LNCAP (cell line): ENCODE data around the gene ODAM.

ENCODE experiments used
- TF ChIP-seq, protein P1 (sequence below): fragments of 450-650 bp; IDR thresholded peaks from 2 replicates; pipeline ENCODE4 v1.5.1; 2017; ENCODE audit warnings: mild to moderate bottlenecking

ODAM gene, protein sequence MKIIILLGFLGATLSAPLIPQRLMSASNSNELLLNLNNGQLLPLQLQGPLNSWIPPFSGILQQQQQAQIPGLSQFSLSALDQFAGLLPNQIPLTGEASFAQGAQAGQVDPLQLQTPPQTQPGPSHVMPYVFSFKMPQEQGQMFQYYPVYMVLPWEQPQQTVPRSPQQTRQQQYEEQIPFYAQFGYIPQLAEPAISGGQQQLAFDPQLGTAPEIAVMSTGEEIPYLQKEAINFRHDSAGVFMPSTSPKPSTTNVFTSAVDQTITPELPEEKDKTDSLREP

DNA sequence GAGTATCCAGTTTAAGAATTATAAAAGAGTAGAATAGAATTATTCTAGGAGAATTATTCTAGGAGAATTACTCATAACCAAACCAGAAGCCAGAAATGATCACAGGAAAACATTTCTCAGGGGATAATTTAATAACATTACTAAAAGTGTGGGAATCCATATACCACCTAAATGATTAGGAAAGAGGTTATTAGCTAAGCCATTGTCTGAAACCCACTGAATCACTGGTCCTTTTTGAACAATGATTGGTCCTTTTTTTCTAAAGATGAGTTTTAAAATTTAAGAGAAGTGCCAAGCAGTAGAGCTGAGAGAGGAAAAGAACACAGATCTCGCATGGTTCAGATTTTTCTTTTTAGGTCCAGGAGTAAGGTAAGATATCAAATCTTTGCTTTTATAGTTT lies at the start of gene ODAM:
ODAM (plus strand) TSS at position 301 of the 400 bp plus-strand sequence. CDS start 819 bp downstream, outside the sequence.
- TF ChIP-seq, protein P1, sequence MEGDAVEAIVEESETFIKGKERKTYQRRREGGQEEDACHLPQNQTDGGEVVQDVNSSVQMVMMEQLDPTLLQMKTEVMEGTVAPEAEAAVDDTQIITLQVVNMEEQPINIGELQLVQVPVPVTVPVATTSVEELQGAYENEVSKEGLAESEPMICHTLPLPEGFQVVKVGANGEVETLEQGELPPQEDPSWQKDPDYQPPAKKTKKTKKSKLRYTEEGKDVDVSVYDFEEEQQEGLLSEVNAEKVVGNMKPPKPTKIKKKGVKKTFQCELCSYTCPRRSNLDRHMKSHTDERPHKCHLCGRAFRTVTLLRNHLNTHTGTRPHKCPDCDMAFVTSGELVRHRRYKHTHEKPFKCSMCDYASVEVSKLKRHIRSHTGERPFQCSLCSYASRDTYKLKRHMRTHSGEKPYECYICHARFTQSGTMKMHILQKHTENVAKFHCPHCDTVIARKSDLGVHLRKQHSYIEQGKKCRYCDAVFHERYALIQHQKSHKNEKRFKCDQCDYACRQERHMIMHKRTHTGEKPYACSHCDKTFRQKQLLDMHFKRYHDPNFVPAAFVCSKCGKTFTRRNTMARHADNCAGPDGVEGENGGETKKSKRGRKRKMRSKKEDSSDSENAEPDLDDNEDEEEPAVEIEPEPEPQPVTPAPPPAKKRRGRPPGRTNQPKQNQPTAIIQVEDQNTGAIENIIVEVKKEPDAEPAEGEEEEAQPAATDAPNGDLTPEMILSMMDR, result no peak

DNA sequence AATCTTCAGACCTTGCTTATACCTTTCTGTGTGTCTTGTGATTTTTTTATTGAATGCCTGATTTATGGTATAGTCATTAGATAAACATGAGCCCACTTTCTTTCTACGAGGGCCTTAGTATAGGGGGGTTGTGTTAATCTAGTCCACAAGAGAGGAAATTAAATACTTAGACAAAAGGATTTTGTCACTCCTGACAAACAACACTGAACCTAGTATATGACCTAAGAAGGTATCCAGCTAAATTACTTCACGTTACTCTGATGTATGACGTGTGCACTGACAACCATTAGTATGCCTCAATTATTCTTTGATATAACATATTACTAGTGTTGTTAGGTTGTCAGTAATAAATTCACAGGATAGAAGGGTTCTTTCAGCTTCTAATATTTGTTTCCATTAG lies 44.3 kb upstream of the ODAM start:
- TF ChIP-seq, protein P1, result no peak

DNA sequence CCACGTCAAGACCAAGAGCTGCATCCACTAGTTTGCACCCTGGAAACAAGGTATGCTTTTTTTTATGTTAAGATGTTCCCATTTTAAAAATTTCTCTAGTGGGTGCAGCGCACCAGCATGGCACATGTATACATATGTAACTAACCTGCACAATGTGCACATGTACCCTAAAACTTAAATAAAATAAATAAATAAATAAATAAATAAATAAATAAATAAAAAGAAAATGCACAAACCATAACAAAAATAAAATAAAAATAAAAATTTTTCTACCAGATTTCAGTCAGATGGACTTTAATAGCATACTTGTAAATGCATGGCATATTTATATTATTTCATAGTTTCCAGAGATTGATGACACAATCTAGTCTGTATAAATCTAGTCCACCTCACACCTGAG lies 43.4 kb upstream of the ODAM start:
- TF ChIP-seq, protein P1, result no peak

DNA sequence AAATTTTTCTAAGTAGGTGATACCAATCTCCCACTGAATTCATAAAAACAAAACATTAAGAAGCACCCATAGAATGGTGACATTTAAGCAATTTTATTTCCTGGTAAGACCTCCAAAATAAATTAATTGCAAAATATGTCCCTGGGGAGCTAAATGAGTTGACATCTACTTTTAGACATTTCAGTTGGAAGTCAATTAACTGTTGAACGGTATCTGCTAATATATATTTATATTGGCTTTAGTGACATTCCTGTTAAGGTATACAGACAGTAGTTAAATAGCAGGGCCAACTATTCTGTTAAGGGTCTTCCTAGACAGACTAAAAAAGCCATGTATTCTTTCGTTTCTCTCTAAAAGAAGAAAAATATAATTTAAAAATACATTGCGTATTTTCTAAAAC lies 41.6 kb upstream of the ODAM start, which contains the start of gene PRR27:
PRR27 (plus strand) TSS at position 301 of the 400 bp plus-strand sequence. CDS start 139 bp downstream, outside the sequence.
- TF ChIP-seq, protein P1, result no peak

DNA sequence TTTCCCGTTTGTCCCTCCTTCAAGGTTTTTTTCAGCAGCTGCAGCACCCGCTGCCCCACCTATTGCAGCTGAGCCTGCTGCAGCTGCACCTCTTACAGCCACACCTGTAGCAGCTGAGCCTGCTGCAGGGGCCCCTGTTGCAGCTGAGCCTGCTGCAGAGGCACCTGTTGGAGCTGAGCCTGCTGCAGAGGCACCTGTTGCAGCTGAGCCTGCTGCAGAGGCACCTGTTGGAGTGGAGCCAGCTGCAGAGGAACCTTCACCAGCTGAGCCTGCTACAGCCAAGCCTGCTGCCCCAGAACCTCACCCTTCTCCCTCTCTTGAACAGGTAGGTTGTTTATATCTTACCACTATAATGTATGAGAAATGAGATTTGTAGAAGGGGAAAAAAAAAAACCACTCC lies 36.9 kb upstream of the ODAM start:
- TF ChIP-seq, protein P1, result no peak

DNA sequence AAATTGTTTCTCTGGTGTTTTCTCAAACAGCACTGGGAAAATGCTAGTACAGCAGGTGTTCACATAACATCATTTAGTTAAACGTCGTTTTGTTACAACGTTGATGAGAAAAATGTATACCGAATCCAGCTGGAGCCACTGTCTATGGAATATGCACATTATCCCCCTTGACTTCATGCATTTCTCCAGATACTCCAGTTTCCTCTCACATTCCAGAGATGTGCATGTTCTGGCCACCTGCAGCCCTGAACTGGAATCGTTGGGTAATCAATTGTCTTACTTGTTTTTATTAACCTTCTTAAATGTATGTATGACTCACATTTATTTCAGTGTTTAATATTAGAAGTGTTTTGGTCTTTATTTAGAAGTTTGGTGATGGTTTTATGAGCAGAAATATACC lies 18.4 kb upstream of the ODAM start:
- TF ChIP-seq, protein P1, result no peak

DNA sequence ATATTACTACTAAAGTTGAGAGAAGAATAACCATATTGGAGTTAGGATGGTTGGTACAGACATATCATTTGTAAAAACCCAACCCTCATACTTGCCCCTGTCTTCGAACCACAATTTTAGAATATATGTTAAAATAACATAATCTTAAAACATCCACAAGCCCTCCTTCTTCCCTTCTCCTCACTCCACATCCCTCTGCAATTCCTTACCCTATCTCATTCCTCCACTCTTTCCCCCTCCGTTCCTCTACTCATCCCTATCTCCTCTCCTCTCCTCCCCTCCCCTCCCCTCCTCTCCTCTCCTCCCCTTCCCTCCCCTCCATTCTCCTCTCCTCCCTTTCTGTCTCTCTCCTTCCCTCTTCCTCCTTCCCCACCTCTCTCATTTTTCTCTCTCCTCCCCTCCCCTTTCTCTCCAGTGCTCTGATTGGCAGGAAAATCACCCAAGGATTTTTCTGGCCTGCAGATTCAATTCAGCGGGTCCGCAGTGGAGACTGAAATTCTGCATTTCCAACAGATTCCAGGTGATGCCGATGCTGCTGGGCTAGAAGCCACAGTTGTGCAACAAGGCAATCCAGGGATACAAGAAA lies 17.4 kb upstream of the ODAM start:
- TF ChIP-seq, protein P1, result no peak
